HepG2 (cell line): ENCODE measurements around the gene VMO1. TPM values are rescaled to one million over a fixed set of nuclear protein-coding genes. Genes with fewer than 3 reads are reported as not detected.

Experiments
- CERS6 ChIP-seq: sonication (generic); formaldehyde crosslinking; IDR thresholded peaks from 2 replicates; pipeline ENCODE4 v1.5.0; 2020; ENCODE audit warnings: missing genetic modification reagents
- DMTF1 ChIP-seq: sonication (generic); formaldehyde crosslinking; IDR thresholded peaks from 2 replicates; pipeline ENCODE4 v1.4.0; 2020; ENCODE audit warnings: mild to moderate bottlenecking, missing genetic modification reagents
- FOXA1 ChIP-seq, 2 experiments: fragments of 450-650 bp in 1 of 2; sonication (generic) in 1 of 2; formaldehyde crosslinking in 1 of 2; IDR thresholded peaks; 2 replicates each; pipeline versions ENCODE4 v1.4.0 to v1.6.1; 2016 to 2020; ENCODE audit warnings: missing genetic modification reagents in 1 of 2
- HNRNPK ChIP-seq: fragments of 200-400 bp; formaldehyde crosslinking; IDR thresholded peaks from 2 replicates; pipeline ENCODE4 v1.6.1; 2018; ENCODE audit warnings: low read length, low read depth, moderate library complexity, mild to moderate bottlenecking; ENCODE audit not compliant: poor library complexity, severe bottlenecking
- HOXA7 ChIP-seq: sonication (generic); formaldehyde crosslinking; IDR thresholded peaks from 2 replicates; pipeline ENCODE4 v1.8.1; 2022; ENCODE audit warnings: mild to moderate bottlenecking, missing genetic modification reagents, moderate library complexity
- NCOA2 ChIP-seq: sonication (generic); formaldehyde crosslinking; IDR thresholded peaks from 2 replicates; pipeline ENCODE4 v1.8.0; 2022; ENCODE audit warnings: inconsistent platforms
- NFE2L1 ChIP-seq: sonication (generic); formaldehyde crosslinking; IDR thresholded peaks from 2 replicates; pipeline ENCODE4 v1.4.0; 2020; ENCODE audit warnings: missing genetic modification reagents, mild to moderate bottlenecking, borderline replicate concordance
- PRDM15 ChIP-seq: sonication (generic); formaldehyde crosslinking; IDR thresholded peaks from 2 replicates; pipeline ENCODE4 v1.4.0; 2020; ENCODE audit warnings: missing genetic modification reagents
- SNAPC4 ChIP-seq: sonication (generic); formaldehyde crosslinking; IDR thresholded peaks from 2 replicates; pipeline ENCODE4 v1.4.0; 2020; ENCODE audit warnings: mild to moderate bottlenecking, missing genetic modification reagents
- U2AF1 ChIP-seq: fragments of 200-400 bp; formaldehyde crosslinking; optimal IDR thresholded peaks from 2 replicates; pipeline ENCODE3; 2017; ENCODE audit warnings: mild to moderate bottlenecking, low read depth, low read length
- ZMAT5 ChIP-seq: sonication (generic); formaldehyde crosslinking; IDR thresholded peaks from 2 replicates; pipeline ENCODE4 v1.5.0; 2020; ENCODE audit warnings: mild to moderate bottlenecking, low read depth, missing genetic modification reagents, borderline replicate concordance
- ZNF253 ChIP-seq: sonication (generic); formaldehyde crosslinking; IDR thresholded peaks from 2 replicates; pipeline ENCODE4 v1.8.0; 2022; ENCODE audit warnings: mild to moderate bottlenecking, missing genetic modification reagents, borderline replicate concordance
- ZNF547 ChIP-seq: sonication (generic); formaldehyde crosslinking; IDR thresholded peaks from 2 replicates; pipeline ENCODE4 v1.5.1; 2020; ENCODE audit warnings: mild to moderate bottlenecking, missing genetic modification reagents
- ZNF773 ChIP-seq: sonication (generic); formaldehyde crosslinking; IDR thresholded peaks from 2 replicates; pipeline ENCODE4 v1.4.0; 2020; ENCODE audit warnings: missing genetic modification reagents, borderline replicate concordance
- polyA plus RNA-seq, 8 experiments: library from polyadenylated mRNA; depleted of rRNA in 3 of 8; stranded (reverse) in 7 of 8; unstranded in 1 of 8; fragments of >200 nt; fragmentation: Illumina TruSeq in 4 of 8; extraction: Trizol in 4 of 8; gene quantifications; 2 replicates each; pipeline versions ENCODE4 v1.2.1 to v1.2.3, GENCODE V29; 2011 to 2016; ENCODE audit warnings: low read depth in 4 of 8, missing spikeins in 1 of 8, mixed read lengths in 1 of 8; ENCODE audit not compliant: insufficient read depth in 1 of 8
- total RNA-seq, 5 experiments: library from RNA; depleted of rRNA; stranded (reverse); fragments of >200 nt; fragmentation: Illumina TruSeq; extraction: Trizol; gene quantifications; 2 replicates each; pipeline ENCODE4 v1.2.3, GENCODE V29; 2016; ENCODE audit warnings: low read depth in 1 of 5

The VMO1 gene
- total and polyA plus RNA-seq, 2 of the 13 experiments (the other 11 are each of a cell fraction or from before 2014, with no cell fraction given), result not detected

- TF ChIP-seq SNAPC4 (peak; percentile 74; the same call in 1 of the 2 replicates), PRDM15 (peak; percentile 63; the same call in 1 of the 2 replicates), HNRNPK (no peak), DMTF1 (no peak), ZNF253 (CRISPR knock-in tag) (no peak), NFE2L1 (no peak; the same call in 1 of the 2 replicates), CERS6 (CRISPR knock-in tag) (no peak), HOXA7 (CRISPR knock-in tag) (no peak), NCOA2 (peak; percentile 89), ZMAT5 (CRISPR knock-in tag) (no peak), ZNF547 (CRISPR knock-in tag) (no peak), FOXA1 (IDR thresholded peaks at IDR 0.05) (no peak), FOXA1 (CRISPR knock-in tag; IDR thresholded peaks at IDR 0.05) (peak; percentile 50), U2AF1 (no peak), ZNF773 (CRISPR knock-in tag) (no peak)
Measured at GRCh38 chr17:4771519-4772234, 14.5 kb downstream of the VMO1 start, which contains the start of gene TM4SF5 (continued).
